HG02588 (cell line): ENCODE results near the gene TRIO.
A peak's percentile ranks its signal among the peaks of the same experiment; 100 is the strongest.

Experiments used
- ATAC-seq: cut with Tn5 transposase; IDR thresholded peaks from one replicate; pipeline ENCODE4 v1.9.1; 2021; ENCODE audit warnings: mild to moderate bottlenecking, moderate library complexity; ENCODE audit not compliant: unreplicated experiment

The TRIO gene

DNA sequence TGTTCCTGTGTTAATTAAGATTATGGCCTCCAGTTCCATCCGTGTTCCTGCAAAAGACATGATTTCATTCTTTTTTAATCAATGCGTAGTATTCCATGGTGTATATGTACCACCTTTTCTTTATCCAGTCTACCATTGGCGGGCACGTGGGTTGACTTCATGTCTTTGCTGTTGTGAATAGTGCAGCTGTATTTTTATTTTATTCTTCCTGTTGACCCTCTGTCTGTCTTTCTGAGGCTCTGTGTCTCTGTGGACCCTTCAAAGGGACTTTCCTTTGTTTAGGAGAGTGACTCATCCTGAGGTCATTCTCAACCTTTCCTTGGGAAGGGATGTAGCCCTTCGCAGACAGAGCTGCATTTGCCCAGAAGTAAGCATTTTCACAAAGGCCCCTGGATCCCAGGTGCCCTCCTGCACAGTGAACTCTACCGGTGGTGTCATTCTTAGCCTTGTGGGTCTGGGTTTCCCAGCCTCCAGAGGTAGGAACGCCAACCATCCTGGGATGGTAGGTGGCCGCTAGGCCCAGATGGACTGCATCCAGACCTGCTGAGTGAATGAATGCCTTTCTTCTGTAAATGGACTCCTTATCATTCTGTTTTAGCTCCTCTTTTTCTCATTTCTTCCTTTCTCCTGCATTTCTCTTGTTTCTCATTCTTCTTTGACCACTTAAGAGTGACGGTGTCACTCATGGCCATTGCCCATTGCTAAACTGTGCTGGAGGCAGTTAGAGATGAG lies 22.4 kb downstream of the TRIO start:
- no peak for ATAC-seq

DNA sequence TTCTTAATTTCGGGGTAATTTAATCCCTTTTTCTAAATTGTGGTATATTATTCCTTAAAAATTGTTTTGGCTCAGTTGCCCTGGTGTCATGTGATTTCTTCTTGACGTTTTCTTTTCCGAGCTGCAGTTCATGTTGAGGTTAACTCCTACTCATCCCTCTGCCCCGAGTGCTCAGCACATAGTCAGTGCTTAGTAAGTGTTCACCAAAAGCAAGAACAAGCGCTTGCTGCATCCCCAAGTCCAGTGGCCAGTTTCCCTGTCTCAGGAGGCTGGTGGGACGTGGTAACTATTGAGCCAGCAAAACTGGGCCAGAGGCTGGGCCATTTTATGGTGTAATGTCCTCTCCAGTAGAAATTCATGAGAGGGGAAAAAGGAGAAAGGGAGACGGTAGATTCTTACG lies 23.3 kb downstream of the TRIO start:
- ATAC-seq = no peak

DNA sequence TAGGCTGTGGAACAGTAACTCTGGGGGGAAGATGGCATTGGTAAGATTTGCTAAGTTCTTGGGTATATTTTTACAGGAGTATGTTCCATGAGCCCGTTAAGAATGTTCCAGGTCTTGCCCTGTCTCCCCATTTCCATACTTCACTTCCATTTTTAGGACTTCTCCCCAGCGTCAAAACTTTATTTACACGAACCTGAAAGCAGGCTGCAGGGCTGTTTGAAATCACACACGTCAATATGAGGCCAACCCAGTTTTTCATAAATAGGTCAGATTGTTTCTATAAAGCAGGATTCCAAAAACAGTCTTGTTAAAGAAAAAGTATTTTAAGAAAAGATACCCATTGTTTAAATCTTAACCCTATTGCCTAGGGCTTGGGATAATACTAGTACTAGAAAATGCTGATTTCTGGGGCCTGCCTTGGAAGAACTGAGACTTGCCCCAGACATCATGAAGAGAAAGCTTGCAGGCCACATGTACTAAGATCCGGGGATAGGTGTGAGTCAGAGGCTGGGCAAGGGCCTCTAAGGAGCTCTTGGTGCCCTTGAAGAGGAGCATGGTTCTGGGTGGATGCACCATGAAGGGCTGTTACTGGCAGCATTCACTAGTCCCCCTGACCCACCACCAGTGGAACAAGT lies 24.2 kb downstream of the TRIO start:
- ATAC-seq = peak; percentile 39

DNA sequence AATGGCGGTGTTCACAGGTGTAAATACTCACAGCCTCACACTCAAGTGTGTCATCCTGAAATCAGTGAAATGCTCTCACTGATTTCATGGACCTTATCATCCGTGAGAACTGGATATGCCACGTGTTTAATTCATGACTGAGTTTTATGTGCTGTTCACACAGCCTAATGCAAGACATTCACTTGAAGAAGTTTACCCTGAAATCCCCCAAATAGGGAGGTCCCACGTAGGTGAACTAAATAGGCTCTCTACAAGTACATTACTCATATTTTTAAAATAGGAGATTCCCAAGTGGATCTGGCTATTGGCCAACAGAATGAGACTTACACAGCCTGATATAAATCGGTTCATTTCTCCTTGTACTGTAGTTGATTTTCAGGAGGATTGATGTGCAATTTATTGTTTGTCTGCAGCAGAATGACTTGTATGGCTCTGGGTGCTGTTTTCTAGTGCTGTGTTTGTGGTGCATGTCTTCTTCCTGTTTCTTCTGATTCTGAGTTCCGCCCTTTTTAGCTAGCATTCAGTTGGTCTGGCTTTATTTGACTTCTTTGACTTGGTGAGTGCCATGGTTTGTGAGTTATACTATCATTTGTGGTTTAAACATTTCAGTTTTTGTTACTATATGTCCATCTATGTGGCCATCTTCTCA lies 25.1 kb downstream of the TRIO start:
- no peak for ATAC-seq

DNA sequence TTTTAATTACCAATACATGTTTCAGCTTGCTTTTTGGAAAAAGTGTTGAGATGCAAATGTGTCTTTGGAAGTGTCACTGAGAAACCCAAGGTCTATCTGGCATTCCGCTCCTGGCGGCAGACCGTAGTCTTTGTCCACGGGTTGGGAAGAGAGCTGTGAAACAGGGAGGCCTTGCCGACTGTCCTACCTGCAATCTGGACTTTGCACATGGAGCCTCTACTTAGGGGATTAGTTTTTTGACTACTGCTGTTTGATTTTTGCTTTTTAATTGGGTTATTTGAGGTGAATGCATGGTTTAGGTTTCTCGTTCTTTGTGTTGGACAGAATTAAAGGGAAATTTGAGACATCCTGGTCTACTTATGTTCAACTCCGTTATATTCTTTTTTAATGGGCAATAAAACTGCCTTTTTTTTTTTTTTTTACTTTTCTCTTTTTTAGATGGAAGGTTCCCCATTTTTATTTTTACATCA lies 25.7 kb downstream of the TRIO start:
- ATAC-seq = no peak

DNA sequence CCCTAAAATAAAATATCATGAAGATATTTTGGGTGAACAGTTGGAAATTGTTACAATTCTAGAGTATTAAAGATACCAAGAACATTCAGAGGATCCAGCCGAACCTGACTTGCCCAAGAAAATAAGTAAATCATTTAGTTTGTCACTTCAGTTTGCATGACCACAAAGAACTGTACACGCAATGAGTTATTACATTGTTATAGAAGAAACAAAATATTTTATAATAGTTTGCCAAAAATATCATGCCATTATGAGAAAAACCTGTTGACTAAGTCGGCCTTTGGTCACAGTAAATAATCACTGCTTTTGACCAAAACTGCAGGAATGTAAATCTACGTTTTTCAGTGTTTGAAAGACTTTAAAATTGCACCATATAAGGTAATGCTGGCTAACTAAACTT lies 27.9 kb downstream of the TRIO start:
- ATAC-seq = no peak

DNA sequence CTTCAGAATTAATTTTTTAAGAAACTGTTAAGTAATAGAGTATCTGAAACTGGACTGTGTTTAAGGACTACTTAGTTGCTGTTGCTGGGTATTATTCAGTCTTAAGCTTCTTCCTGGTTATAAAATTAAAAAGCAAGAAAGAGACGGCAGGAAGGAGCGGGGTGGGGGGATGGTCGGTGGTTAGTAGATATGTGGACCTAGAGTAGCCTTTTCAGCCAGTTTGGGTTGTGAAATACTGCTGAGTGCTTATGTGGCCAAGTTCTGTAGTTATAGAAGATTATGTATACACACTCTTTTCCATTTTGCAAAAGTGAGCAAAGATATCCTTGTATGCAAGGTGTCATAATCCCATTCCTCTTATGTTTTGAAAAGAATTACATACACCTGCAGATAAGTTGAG lies 28.5 kb downstream of the TRIO start:
- no peak for ATAC-seq

DNA sequence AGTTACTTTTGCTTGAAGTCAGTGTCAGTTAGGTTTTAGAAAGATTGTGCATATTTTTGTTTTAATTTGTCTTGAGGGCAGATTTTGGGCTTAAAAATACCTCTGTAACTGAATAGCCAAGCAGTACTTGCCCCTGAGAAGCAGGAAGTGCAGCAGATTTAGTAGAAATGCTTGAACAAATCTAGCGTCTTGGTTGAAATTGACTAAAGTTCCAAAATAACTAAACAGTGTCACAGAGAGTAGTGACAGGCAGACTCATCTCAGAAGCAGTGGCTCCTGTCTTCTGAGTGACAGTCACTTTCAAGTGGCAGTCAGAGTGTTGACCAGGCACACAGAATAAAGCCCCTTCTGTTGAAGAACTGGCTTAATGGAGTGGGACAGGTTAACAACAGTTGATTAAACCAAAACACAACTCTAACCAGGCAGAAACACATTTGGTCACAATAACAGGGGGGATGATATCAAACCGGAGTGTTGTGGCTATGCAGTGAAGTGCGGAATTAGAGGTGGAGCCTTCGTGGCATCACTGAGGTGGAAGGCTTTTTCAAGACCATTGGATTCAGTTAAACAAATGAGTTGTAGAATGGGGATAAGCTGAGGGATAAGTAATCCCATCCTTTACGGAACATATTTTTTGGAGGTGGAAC lies 29.1 kb downstream of the TRIO start:
- peak; percentile 45 for ATAC-seq

DNA sequence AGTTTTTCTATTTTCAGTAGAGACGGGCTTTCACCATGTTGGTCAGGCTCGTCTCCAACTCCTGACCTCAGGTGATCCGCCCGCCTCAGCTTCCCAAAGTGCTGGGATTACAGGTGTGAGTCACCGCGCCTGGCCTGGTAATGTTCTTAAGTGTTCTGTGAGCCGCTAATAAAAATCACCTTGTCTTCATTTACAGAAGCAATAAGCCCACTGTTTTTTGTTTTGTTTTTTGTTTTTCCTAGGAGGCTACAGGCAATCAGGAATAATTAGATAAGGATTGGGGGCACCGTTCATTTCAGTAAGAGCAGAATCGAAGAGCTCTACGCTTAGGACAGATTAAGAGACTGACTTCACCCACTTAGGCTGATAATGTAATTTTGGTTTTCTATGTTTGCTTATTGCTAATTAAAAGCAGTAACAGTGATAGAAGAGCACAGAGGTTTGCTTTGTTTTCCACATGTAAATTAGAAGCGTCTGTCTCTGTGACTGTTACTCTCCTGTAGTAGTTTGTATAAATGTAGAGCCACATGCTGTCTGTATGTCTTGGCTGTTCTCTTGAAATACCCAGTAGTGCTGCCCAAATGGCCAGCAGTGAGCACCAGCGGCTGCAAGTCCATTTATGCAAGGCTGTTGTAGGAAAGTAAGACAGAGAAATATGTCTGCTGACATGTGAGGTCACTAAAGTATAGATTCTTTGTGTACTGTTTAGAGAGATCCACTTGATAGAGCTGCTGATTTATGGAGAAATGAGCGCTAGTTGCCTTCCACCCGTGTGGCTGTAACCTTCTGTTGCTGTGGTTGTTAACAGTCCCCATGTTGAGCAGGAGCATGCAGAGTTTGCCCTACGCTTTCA lies 30.5 kb downstream of the TRIO start:
- no peak for ATAC-seq

DNA sequence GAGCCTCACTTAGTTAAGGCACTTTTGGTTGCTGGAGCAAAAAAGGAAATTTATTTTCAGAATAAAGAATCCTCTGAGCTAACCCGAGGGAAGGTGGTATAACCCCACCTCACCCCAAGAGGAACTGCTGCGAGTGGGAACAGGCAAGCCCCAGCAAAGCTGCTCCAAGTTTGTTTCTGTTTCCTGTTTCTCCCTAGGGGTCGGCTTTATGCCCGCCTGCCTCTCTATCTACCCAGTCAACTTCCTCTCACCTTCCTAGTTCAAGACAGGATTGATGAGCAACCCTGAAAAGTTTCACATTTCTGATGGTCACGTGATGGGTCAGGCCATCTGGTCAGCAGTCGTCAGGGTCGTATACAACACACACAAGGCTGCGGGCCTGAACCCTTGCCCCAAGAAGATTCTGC lies 31.1 kb downstream of the TRIO start:
- ATAC-seq = peak; percentile 26

DNA sequence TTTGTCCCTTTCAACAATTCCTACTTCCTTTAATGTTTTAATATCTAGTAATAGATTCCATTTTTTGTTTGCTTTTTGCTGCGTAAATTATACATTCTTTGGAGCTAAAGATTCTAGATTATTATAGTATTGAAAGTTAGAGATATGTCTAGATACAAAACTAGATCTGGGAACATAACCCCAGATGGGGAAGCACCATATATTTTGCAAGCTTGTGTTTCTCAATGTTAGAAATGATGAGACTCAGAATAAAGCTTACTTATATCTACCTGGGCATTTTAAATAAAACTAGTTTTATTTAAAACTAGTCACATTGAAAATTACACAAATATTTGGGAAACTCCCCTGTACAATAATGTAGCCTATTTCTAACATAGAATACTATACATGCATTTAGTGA lies 32.2 kb downstream of the TRIO start:
- ATAC-seq = no peak

DNA sequence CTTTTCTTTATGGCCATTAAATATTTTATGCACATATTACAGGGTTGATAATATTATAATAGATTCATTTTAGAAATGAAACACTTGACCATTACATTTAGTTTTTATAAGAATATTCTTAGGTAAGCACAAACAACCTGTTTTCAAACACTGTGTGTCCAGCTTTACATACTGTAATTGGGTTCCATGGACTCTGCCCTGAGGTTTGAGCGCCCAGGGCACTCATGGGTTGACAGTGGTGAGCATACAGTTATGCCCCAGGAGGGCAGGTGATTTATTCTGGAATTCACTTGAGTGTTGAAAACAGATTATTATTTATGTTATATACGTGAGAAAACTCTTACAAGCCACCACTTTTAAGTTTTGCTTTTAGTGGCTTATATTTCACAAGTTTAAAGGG lies 33.7 kb downstream of the TRIO start:
- ATAC-seq = no peak

DNA sequence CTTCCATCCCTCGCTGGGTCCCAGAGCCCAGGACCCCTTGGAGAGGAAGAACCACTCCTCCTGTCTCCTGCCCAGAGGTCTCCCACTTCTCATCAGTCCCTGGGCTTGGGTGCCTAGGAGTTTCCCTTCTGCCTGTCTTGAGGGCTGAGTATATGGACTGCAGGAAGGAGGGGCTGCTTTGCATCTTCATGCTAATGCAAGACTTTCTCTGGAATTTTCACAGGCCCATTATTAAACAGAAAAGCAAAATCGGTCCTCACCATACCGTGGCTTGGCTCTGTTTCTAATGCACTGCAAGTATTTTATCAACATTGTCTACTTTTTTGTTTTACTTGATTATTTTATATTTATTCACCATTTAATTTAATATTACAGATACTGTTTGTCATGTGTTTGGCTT lies 34.5 kb downstream of the TRIO start:
- no peak for ATAC-seq

DNA sequence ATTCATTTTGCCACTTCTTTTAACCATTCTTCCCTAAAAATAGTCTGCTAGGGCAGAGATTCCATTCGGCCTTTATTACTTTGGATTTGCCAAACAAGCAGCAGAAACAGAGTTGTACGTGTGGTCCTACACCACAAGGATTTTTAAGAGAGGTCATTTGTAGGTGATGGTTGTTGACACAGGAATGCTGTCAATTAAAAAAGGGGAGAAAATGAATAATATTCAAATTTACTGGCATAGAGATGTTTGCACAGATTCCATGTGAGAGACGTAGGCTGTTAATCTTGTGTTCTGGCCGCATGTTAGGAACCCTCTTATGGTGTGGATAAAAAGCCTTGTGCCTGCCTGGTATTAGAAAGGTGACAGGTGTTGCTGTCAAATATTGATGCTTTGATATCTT lies 34.9 kb downstream of the TRIO start:
- ATAC-seq = no peak

DNA sequence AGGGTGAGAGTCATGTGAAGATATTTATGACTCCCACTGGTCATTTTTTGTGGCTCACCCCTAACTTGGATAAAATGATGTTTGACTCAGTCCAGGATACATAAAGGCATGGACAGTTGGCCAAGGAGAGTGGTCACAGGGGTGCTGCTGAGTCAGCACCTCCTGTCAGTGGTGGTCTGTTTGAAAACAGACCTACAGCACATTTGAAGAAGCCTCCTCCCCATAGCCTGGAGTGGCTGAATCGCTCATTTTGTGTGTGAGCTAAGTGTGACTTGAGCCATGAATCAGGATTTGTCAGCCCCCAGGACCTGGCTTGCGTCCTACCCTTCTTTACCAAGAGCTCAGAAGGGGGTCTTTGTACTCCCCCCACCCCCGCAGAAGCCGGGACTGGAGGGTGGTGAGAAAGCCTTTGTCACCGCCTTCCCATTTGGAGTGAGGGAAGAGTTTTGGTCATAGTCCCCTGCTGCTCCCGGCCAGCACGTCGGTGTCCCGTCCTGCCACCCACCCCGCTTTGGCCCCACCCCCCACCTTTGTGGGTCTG lies 35.6 kb downstream of the TRIO start:
- ATAC-seq = no peak

DNA sequence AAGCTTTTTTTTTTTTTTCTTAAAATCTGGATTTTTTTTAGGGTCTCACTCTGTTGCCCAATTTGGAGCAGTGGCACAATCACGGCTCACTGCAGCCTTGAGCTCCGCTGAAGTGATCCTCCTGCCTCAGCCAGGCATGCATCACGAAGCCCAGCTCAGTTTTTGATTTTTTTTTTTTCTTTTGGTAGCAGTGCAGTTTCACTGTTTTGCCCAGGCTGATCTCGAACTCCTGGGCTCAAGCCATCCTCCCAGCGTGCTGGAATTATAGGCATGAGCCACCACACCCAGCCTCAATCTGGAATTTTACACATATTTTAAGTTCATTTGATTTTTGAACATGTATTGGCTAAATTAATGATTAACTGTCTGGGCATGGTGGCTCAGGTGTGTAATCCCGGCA lies 36.3 kb downstream of the TRIO start:
- ATAC-seq = no peak

DNA sequence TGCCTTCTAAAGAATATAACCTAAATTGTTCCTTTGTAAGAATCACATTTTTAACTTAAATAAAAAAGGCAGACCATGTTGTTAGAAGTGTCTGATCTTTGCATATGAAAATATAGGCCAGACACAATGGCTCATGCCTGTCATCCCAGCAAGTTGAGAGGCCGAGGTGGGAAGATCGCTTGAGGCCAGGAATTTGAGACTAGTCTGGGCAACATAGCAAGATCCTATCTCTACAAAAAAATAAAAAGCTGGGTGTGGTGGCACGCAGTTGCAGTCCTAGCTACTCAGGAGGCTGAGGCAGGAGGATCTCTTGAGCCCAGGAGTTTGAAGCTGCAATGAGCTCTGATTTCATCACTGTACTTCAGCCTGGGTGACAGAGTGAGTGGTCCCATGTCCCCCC lies 37.3 kb downstream of the TRIO start:
- no peak for ATAC-seq

DNA sequence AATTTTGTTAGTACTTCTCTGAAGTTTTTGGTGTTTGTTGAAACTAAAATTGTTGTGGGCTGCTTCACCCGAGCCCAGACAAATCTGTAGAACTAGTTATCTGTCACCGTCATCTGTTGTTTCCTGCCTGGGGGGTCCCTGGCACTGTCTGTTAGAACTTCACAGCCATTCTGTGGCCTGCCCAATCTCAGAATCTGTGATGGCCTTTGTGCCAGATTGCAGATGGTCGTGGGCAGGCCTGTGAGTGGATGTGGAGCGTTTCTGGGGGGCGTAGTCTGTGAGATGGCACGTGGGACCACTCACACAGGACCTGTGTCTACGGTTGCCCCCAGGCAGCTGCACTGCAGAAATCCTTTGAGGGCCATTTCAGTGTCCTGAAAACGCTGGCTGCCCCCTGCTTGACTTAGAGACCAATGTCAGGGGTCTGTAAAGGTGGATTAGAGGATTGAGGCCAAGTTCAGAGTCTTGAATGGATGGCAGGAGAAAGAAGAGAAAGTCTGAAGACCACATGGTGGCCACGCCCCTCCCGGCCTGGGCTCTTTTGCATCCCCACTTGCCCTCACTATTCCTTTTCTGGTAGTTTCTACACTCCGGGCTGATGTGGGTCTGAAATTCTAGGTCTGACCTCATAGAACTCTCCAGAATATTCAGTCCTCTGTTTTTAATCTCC lies 38.3 kb downstream of the TRIO start:
- no peak for ATAC-seq

DNA sequence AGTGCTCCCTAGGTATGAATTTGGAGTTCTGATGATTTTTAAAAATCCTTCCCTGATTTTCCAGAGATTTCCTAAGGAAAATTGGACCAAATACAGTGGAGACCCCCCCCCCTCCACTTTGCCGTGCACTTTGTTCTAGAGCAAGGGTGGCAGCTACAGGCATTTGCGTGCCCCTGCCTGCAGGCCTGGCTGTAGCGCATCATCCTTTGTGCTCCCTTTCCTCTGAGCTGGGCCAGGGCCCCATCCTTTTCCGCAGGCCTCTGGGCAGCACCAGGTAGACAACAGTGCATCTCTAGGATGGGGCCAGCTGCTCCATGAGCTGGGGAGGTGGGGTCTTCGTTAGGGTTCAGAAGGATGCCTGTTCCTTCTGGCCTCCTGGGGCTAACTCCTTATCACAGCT lies 39.6 kb downstream of the TRIO start:
- no peak for ATAC-seq
